Smooth muscle cell (in vitro differentiated cells): ENCODE data around the gene MACROD2. TPM values are rescaled to one million over a fixed set of nuclear protein-coding genes. Genes with fewer than 3 reads are reported as not detected.

Source experiments
- DNase-seq: peaks from one replicate; lab custom pipeline; 2025; ENCODE audit not compliant: unreplicated experiment; lab: John Stamatoyannopoulos, UW
- H2AFZ ChIP-seq: fragments of 200-600 bp; sonication (generic); 2 replicates; pipeline ENCODE4 v1.6.0; 2016; ENCODE audit warnings: antibody characterized with exemption, low read depth, mild to moderate bottlenecking
- H3F3A ChIP-seq: fragments of 200-600 bp; sonication (generic); 2 replicates; pipeline ENCODE4 v1.6.0; 2017; ENCODE audit warnings: antibody characterized with exemption, low read depth
- H3K27ac ChIP-seq: fragments of 200-600 bp; sonication (generic); 2 replicates; pipeline ENCODE4 v1.5.1; 2016; ENCODE audit warnings: low read depth, mild to moderate bottlenecking
- H3K27me3 ChIP-seq: fragments of 200-600 bp; sonication (generic); 2 replicates; pipeline ENCODE4 v1.6.1; 2016; ENCODE audit warnings: low read depth, mild to moderate bottlenecking
- H3K36me3 ChIP-seq: fragments of 200-600 bp; sonication (generic); 2 replicates; pipeline ENCODE4 v1.5.1; 2016; ENCODE audit warnings: low read depth
- H3K4me1 ChIP-seq: fragments of 200-600 bp; sonication (generic); 2 replicates; pipeline ENCODE4 v1.5.1; 2016; ENCODE audit warnings: low read depth
- H3K4me2 ChIP-seq: fragments of 200-600 bp; sonication (generic); 2 replicates; pipeline ENCODE4 v1.6.0; 2016; ENCODE audit warnings: mild to moderate bottlenecking
- H3K4me3 ChIP-seq: fragments of 200-600 bp; sonication (generic); 2 replicates; pipeline ENCODE4 v1.5.1; 2016; ENCODE audit warnings: mild to moderate bottlenecking
- H3K79me2 ChIP-seq: fragments of 200-600 bp; sonication (generic); 2 replicates; pipeline ENCODE4 v1.6.0; 2016; ENCODE audit warnings: low read depth, mild to moderate bottlenecking
- H3K9ac ChIP-seq: fragments of 200-600 bp; sonication (generic); 2 replicates; pipeline ENCODE4 v1.6.0; 2016; ENCODE audit warnings: low read depth
- H3K9me3 ChIP-seq: fragments of 200-600 bp; sonication (generic); replicated peaks from 2 replicates; pipeline ENCODE4 v1.5.1; 2016; ENCODE audit warnings: low read depth
- H4K20me1 ChIP-seq: fragments of 200-600 bp; sonication (generic); 2 replicates; pipeline ENCODE4 v1.6.0; 2016; ENCODE audit warnings: low read depth
- CTCF ChIP-seq: fragments of 200-600 bp; sonication (generic); IDR thresholded peaks from 2 replicates; pipeline ENCODE4 v1.5.1; 2017; ENCODE audit warnings: borderline replicate concordance, mild to moderate bottlenecking, antibody characterized with exemption; ENCODE audit not compliant: insufficient read depth, poor library complexity, severe bottlenecking
- WGBS: methylation state at CpG from one replicate; pipeline ENCODE4 v1.1.7; 2016; ENCODE audit warnings: low lambda C conversion rate; 5-methylcytosine and 5-hydroxymethylcytosine counted together
- polyA plus RNA-seq: library from polyadenylated mRNA; unstranded; fragments of >200 nt; fragmentation: Nextera tagmentation; extraction: Ambion mirVana; gene quantifications from 2 replicates; pipeline ENCODE4 v1.2.1, GENCODE V29; 2016
- total RNA-seq: library from RNA; depleted of rRNA; stranded (reverse); fragments of >200 nt; gene quantifications from 2 replicates; pipeline ENCODE4 v1.2.3, GENCODE V29; 2014

The MACROD2 gene
- total and polyA plus RNA-seq, 2 experiments from 2014 or later: 0.04 to 0.32 TPM

DNA sequence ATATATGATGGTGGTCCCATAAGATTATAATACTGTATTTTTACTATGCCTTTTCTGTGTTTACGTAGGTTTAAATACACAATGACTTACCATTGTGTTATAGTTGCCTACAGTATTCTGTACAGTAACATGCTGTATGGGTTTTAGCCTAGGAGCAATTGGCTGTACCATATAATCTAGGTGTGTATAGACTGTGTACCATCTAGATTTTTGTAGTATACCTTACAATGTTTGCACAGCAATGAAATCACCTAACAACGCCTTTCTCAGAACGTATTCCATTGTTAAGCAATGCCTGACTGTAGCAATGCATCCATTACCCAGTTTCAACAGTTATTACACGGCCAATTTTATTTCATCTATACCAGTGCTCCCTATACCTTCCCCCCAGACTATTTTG, 10.7 kb downstream of the MACROD2 start:
- Histone ChIP-seq H3K9ac (no peak overlapping the region), H2AFZ (no peak overlapping the region), H3K36me3 (no peaks in the 10 kb centered on the region), H4K20me1 (no peaks in the 10 kb centered on the region), H3K9me3 (no peaks in the 10 kb centered on the region), H3K27ac (no peak overlapping the region), H3F3A (no peaks in the 10 kb centered on the region), H3K4me1 (no peaks in the 10 kb centered on the region), H3K4me3 (no peak overlapping the region), H3K79me2 (no peaks in the 10 kb centered on the region), H3K27me3 (no peaks in the 10 kb centered on the region), H3K4me2 (no peak overlapping the region)
- no peak for DNase-seq
- no peak for TF ChIP-seq CTCF
- 92% methylated on average over 4 of the region's 4 CpGs for WGBS

GRCh38 chr20:14009208-14009607, 13.9 kb downstream of the MACROD2 start:
- H2AFZ ChIP-seq: no peak overlapping the region
- no peak overlapping the region for H3K4me3 ChIP-seq
- WGBS: 66% methylated on average over 2 of the region's 2 CpGs
- no peak overlapping the region for H3K4me2 ChIP-seq
- H3K27ac ChIP-seq: no peak overlapping the region
- H3K27me3 ChIP-seq: no peaks in the 10 kb centered on the region
- no peak overlapping the region for H3K9ac ChIP-seq
- H4K20me1 ChIP-seq: no peaks in the 10 kb centered on the region
- H3F3A ChIP-seq: no peaks in the 10 kb centered on the region
- no peak for DNase-seq
- no peaks in the 10 kb centered on the region for H3K79me2 ChIP-seq
- no peaks in the 10 kb centered on the region for H3K36me3 ChIP-seq
- no peaks in the 10 kb centered on the region for H3K4me1 ChIP-seq
- no peak for TF ChIP-seq CTCF
- H3K9me3 ChIP-seq: no peaks in the 10 kb centered on the region

GRCh38 chr20:14012671-14013070, 17.4 kb downstream of the MACROD2 start:
- Histone ChIP-seq H3K4me3 (no peak overlapping the region), H3K36me3 (no peaks in the 10 kb centered on the region), H3K79me2 (no peaks in the 10 kb centered on the region), H3K4me1 (no peaks in the 10 kb centered on the region), H3K4me2 (no peak overlapping the region), H3K9me3 (peaks cover 5% of the 10 kb centered on the region), H3K9ac (no peak overlapping the region), H3K27me3 (no peaks in the 10 kb centered on the region), H3K27ac (no peak overlapping the region), H2AFZ (no peak overlapping the region), H4K20me1 (no peaks in the 10 kb centered on the region), H3F3A (no peaks in the 10 kb centered on the region)
- WGBS: 95% methylated on average over 3 of the region's 3 CpGs
- DNase-seq: no peak
- no peak for TF ChIP-seq CTCF

DNA sequence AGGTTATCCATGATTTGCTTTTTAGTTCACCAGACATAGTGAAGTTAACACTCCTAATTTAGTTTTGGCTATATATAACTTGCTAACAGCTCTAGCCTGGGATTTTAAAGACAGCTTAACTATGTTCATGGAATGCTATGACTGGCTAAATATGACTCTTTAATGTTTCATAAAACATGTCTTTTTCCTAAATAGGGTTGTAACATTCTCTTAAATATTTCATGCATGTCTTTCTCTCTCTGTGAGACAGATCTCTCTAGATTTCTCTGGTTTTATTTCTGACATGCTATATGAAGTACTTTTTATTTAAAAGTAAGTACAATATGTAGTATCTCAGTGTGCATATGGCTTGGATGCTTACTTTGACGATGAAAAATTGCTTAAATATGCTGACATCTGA, 35.7 kb downstream of the MACROD2 start:
- H4K20me1 ChIP-seq: no peaks in the 10 kb centered on the region
- H3K36me3 ChIP-seq: no peaks in the 10 kb centered on the region
- H2AFZ ChIP-seq: no peak overlapping the region
- no peaks in the 10 kb centered on the region for H3F3A ChIP-seq
- no peaks in the 10 kb centered on the region for H3K4me1 ChIP-seq
- 88% methylated on average over 1 of the region's 1 CpG for WGBS
- no peaks in the 10 kb centered on the region for H3K9me3 ChIP-seq
- TF ChIP-seq CTCF: no peak
- H3K4me3 ChIP-seq: no peak overlapping the region
- DNase-seq: no peak
- H3K27me3 ChIP-seq: no peaks in the 10 kb centered on the region
- no peak overlapping the region for H3K9ac ChIP-seq
- H3K27ac ChIP-seq: no peak overlapping the region
- H3K4me2 ChIP-seq: no peak overlapping the region
- no peaks in the 10 kb centered on the region for H3K79me2 ChIP-seq
